Colonic mucosa (tissue), 4 donors: ENCODE measurements around the gene C11orf87. TPM values are rescaled to one million over a fixed set of nuclear protein-coding genes. Genes with fewer than 3 reads are reported as not detected.

ENCODE experiments used
- DNase-seq: peaks from one replicate; pipeline ENCODE4 v3.0.0-alpha.2; 2020
- H3K27ac ChIP-seq: fragments of 200-600 bp; one replicate; pipeline ENCODE4 v1.8.0; 2021
- H3K27me3 ChIP-seq: fragments of 200-600 bp; one replicate; pipeline ENCODE4 v1.8.0; 2021
- H3K36me3 ChIP-seq: fragments of 200-600 bp; one replicate; pipeline ENCODE4 v1.8.0; 2021
- H3K4me1 ChIP-seq: fragments of 200-600 bp; one replicate; pipeline ENCODE4 v1.8.0; 2021; ENCODE audit warnings: mild to moderate bottlenecking
- H3K4me3 ChIP-seq: fragments of 200-600 bp; one replicate; pipeline ENCODE4 v1.8.0; 2021
- H3K9ac ChIP-seq, 2 donors: one replicate each; pipeline ENCODE4 v1.7.0; 2013; ENCODE audit warnings: control low read depth in 2 of 2, low read depth in 2 of 2, low read length in 2 of 2
- H3K9me3 ChIP-seq: fragments of 200-600 bp; one replicate; pipeline ENCODE4 v1.8.0; 2021
- intact Hi-C: fragments of 100-400 bp; cut with DNase I; formaldehyde crosslinking; loops from one replicate; pipeline ENCODE4 v1.14.1; 2022
- total RNA-seq, 2 donors: library from RNA; stranded (reverse); fragmentation: NEBNext Ultra II Directional in 1 of 2; extraction: Animal tissue kit (Norgen Biotek cat#: 25700) in 1 of 2; gene quantifications; one replicate each; pipeline ENCODE4 v1.2.1, GENCODE V29; 2021
- TF ChIP-seq, protein P1 (sequence below): fragments of 200-600 bp; IDR thresholded peaks from one replicate; pipeline ENCODE4 v1.8.0; 2022; ENCODE audit warnings: antibody characterized with exemption, mild to moderate bottlenecking
- donor health status: healthy.
- donor health status: DM: no; HTN: no; CAD: no.
- donor health status: DM: no; HTN: no; CAD: no.

The C11orf87 gene
- total RNA-seq: not detected

DNA sequence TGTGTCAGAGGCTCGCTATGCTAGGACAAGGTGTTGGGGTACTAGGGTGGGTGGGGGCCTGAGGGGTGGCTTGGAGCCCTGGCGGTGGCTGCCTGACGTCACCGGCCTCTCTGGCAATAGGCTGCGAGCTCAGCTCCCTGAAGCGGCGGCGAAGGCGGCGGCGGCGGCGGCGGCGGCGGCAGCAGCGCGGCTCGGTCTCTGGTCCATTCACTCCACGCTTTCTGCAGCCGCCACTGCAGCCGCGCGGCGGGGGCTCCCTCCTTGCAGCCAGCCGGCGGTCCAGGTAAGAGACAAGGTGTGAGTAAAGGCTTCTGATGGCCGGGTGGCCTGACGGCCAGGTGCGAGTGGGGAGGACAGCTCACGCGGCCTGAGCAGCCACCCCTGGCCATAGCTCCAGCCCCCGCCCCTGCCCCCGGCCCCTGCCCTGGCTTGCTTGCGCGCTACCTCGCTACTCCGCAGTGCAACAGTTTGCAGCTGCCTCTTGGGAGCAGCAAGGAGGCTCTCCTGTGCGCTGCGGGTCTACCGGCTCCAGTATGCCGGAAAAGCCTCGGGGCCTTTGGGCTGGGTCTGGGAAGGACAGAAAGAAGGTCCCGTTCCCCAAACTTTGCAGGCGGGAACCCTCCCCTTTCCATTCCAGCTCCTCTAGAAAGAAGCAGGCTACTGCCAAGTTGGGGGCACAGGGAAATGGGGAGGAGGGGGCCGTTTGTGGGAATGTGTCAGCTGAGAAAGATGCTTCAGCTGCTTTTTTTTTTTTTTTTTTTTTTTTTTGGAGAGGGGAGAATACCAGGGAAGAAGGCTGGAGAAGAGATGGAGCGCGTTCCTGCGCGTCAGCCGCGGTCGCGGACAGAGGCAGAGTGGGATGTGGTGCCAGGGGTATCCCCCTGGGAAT is at the start of gene C11orf87:
C11orf87 (plus strand) TSS at position 210 of the 889 bp plus-strand sequence. CDS start 1,444 bp downstream, outside the sequence.
- Histone ChIP-seq H3K9me3 (no peaks in the 10 kb centered on the region), H3K4me3 (no peak within 1 kb of the TSS), H3K9ac (no peak within 1 kb of the TSS), H3K36me3 (no peaks in the 10 kb centered on the region), H3K27me3 (peaks cover 4% of the 10 kb centered on the region), H3K27ac (no peak within 1 kb of the TSS), H3K4me1 (no peaks in the 10 kb centered on the region)
- intact Hi-C loops: no loop called here
- TF ChIP-seq, protein P1, sequence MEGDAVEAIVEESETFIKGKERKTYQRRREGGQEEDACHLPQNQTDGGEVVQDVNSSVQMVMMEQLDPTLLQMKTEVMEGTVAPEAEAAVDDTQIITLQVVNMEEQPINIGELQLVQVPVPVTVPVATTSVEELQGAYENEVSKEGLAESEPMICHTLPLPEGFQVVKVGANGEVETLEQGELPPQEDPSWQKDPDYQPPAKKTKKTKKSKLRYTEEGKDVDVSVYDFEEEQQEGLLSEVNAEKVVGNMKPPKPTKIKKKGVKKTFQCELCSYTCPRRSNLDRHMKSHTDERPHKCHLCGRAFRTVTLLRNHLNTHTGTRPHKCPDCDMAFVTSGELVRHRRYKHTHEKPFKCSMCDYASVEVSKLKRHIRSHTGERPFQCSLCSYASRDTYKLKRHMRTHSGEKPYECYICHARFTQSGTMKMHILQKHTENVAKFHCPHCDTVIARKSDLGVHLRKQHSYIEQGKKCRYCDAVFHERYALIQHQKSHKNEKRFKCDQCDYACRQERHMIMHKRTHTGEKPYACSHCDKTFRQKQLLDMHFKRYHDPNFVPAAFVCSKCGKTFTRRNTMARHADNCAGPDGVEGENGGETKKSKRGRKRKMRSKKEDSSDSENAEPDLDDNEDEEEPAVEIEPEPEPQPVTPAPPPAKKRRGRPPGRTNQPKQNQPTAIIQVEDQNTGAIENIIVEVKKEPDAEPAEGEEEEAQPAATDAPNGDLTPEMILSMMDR: no peak
- no peak for DNase-seq

DNA sequence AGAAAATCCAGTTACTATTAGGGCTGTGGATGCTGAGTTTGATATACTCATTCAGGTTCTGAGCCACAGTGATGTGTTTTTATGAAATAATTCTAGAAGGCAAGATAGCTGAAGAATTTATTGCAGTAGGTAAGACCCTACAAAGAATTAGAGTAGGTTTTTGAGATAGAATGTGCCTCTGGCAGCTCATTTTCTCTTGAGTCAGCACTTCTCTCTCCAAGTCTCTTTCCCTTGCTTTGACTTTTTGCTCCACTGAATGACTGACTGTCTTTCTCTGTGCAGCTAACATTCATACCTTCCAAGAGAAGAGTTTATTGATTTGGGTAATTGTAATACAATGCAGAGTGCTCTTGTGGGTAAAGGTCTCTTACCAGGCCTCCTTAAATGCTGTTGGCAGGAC is 48.0 kb upstream of the C11orf87 start:
- Histone ChIP-seq H3K9me3 (no peaks in the 10 kb centered on the region), H3K4me1 (no peaks in the 10 kb centered on the region), H3K4me3 (no peak overlapping the region), H3K36me3 (no peaks in the 10 kb centered on the region), H3K27me3 (no peaks in the 10 kb centered on the region), H3K27ac (no peak overlapping the region), H3K9ac (no peak overlapping the region)
- intact Hi-C loops: no loop called here
- TF ChIP-seq, protein P1: no peak
- no peak for DNase-seq

DNA sequence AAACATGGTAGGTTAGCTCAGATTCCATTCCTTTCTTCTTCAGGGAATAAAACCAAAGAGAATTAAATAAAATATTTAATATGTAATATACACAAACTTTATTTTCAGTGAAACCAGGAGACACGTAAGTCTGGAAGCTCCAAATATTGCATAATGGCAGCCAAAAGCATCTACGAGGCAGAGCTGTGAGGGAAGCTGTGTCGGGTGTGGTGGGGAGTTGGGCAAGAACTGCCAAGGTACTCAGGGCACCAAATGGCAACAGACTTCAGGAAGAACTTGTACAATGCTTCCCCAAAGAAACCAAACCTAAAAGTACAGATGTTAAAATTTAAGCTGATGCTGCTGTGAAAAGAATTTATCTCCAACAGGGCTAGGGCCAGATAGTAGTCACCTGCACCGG is 47.5 kb upstream of the C11orf87 start:
- H3K9me3 ChIP-seq: no peaks in the 10 kb centered on the region

DNA sequence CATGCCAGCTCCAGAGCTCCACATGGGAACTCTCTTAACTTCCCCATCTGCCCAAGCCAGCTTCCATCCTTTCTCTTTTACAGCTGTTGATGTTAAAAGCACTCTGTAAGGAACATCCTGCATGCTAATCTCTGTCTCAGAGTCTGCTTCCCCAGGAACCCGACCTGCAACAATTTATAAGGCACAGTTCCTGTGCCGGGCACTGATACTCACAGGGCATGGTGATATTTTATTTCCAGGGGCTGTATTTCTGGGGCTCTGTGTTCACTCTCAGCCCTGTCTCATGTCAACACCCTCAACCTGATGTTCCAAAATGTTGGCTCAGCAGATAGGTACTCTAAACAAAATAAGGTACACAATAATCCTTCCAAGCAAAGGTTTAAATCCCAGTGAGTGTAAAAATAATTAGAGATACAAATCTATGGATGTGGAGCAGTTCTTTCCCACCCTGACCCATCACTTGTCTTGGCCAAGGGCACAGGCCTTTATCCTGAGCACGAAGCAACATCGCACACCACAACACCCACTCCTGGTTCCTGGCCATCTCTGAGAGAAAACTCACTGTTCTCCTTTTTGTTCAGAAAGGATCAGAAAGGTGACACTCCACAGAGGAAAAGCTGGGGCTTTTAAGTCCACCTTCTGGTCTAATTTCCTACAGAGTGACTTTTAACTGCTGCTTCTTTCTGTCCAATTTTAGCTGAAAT is 44.8 kb upstream of the C11orf87 start:
- H3K9ac ChIP-seq: no peak overlapping the region
- TF ChIP-seq, protein P1: no peak
- DNase-seq: no peak
- intact Hi-C loops: no loop called here
- H3K4me3 ChIP-seq: no peak overlapping the region
- no peaks in the 10 kb centered on the region for H3K9me3 ChIP-seq
- H3K27me3 ChIP-seq: no peaks in the 10 kb centered on the region
- H3K27ac ChIP-seq: no peak overlapping the region
- no peaks in the 10 kb centered on the region for H3K4me1 ChIP-seq
- H3K36me3 ChIP-seq: no peaks in the 10 kb centered on the region

More for the DNA sequence above, 47.5 kb upstream of the C11orf87 start:
- H3K36me3 ChIP-seq: no peaks in the 10 kb centered on the region
- no peak overlapping the region for H3K27ac ChIP-seq
- intact Hi-C loops: no loop called here
- H3K4me3 ChIP-seq: no peak overlapping the region
- H3K27me3 ChIP-seq: no peaks in the 10 kb centered on the region
- H3K9ac ChIP-seq: no peak overlapping the region
- no peak for DNase-seq
- TF ChIP-seq, protein P1: no peak
- no peaks in the 10 kb centered on the region for H3K4me1 ChIP-seq

DNA sequence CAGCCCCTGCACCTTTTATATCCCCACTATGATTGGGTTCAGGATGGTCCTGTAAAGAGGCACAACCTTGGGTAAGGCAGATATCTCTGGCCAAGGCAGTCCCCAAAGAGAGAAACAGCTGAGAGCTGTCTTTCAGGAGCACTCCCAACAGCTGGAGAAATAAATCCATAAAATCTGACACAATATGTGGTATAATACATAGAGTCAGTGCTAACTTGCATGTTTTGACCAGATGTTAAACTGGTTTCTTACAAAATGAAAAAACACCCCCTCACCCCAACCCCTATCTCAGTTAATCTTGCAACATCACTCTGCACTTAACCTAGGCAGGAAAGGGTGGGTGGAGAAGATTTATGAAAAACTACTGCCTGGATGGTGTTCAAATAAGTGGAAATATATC is 44.0 kb upstream of the C11orf87 start:
- Histone ChIP-seq H3K9me3 (no peaks in the 10 kb centered on the region), H3K36me3 (no peaks in the 10 kb centered on the region), H3K4me3 (no peak overlapping the region), H3K9ac (no peak overlapping the region), H3K4me1 (no peaks in the 10 kb centered on the region), H3K27me3 (no peaks in the 10 kb centered on the region), H3K27ac (no peak overlapping the region)
- TF ChIP-seq, protein P1: no peak
- DNase-seq: no peak
- intact Hi-C loops: no loop called here
